Spleen (tissue), 11 donors: ENCODE data around the gene ARFIP1. TPM values are rescaled to one million over a fixed set of nuclear protein-coding genes. Genes with fewer than 3 reads are reported as not detected.
A peak's percentile ranks its signal among the peaks of the same experiment; 100 is the strongest.

Source experiments
- DNase-seq: peaks from one replicate; pipeline ENCODE4 v3.0.0-alpha.2; 2020
- H3K27ac ChIP-seq, 8 donors: fragments of 200-600 bp; sonication (generic) in 7 of 8; 1 replicate in 4 of 8; 2 replicates in 4 of 8; pipeline versions ENCODE4 v1.5.0 to v1.8.0; 2016 to 2021; ENCODE audit warnings: inconsistent platforms in 4 of 8, mild to moderate bottlenecking in 4 of 8, moderate library complexity in 1 of 8
- H3K27me3 ChIP-seq, 7 donors: fragments of 200-600 bp; sonication (generic) in 6 of 7; replicated peaks in 1 of 7; 1 replicate in 4 of 7; 2 replicates in 3 of 7; pipeline versions ENCODE4 v1.5.0 to v1.8.0; 2016 to 2021; ENCODE audit warnings: inconsistent platforms in 3 of 7, mild to moderate bottlenecking in 1 of 7
- H3K36me3 ChIP-seq, 6 donors: fragments of 200-600 bp; sonication (generic) in 5 of 6; 1 replicate in 4 of 6; 2 replicates in 2 of 6; pipeline versions ENCODE4 v1.5.0 to v1.8.0; 2016 to 2021; ENCODE audit warnings: inconsistent platforms in 2 of 6
- H3K4me1 ChIP-seq, 6 donors: fragments of 200-600 bp; sonication (generic) in 5 of 6; 1 replicate in 3 of 6; 2 replicates in 3 of 6; pipeline versions ENCODE4 v1.5.0 to v1.8.0; 2016 to 2021; ENCODE audit warnings: inconsistent platforms in 3 of 6
- H3K4me3 ChIP-seq, 8 donors: fragments of 200-600 bp; sonication (generic) in 7 of 8; 1 replicate in 4 of 8; 2 replicates in 4 of 8; pipeline versions ENCODE4 v1.5.0 to v1.8.0; 2016 to 2021; ENCODE audit warnings: inconsistent platforms in 4 of 8, mild to moderate bottlenecking in 4 of 8, moderate library complexity in 2 of 8
- H3K9me3 ChIP-seq, 8 donors: fragments of 200-600 bp; sonication (generic) in 7 of 8; 1 replicate in 4 of 8; 2 replicates in 4 of 8; pipeline versions ENCODE4 v1.5.0 to v1.8.0; 2016 to 2021; ENCODE audit warnings: inconsistent platforms in 4 of 8
- CTCF ChIP-seq, 11 experiments: fragments of 200-600 bp in 7 of 11; fragments of 450-650 bp in 4 of 11; sonication (generic) in 4 of 11; IDR thresholded peaks in 8 of 11; conservative IDR thresholded peaks in 3 of 11; 1 replicate in 7 of 11; 2 replicates in 4 of 11; pipeline versions ENCODE4 v1.4.0 to v1.8.0; 2016 to 2021; ENCODE audit warnings: antibody characterized with exemption in 11 of 11, inconsistent platforms in 4 of 11, mild to moderate bottlenecking in 1 of 11
- POLR2A ChIP-seq, 3 donors: fragments of 450-650 bp; IDR thresholded peaks; one replicate each; pipeline ENCODE4 v1.5.1; 2017; ENCODE audit warnings: antibody characterized with exemption in 3 of 3, mild to moderate bottlenecking in 1 of 3
- POLR2AphosphoS5 ChIP-seq, 3 donors: sonication (generic); formaldehyde crosslinking; IDR thresholded peaks; one replicate each; pipeline ENCODE4 v1.5.1; 2017; ENCODE audit warnings: antibody characterized with exemption in 3 of 3
- WGBS, 5 donors: extraction: QIAGEN DNeasy Blood & Tissue Kit in 3 of 5; methylation state at CpG; one replicate each; pipeline versions ENCODE4 v1.1.5 to v1.1.7; 2013 to 2018; 5-methylcytosine and 5-hydroxymethylcytosine counted together
- intact Hi-C: fragments of 100-400 bp; cut with DNase I; formaldehyde crosslinking; loops from one replicate; pipeline ENCODE4 v1.15.0; 2023; ENCODE audit warnings: low total_unique reads
- polyA plus RNA-seq, 3 donors: library from polyadenylated mRNA; stranded (reverse); fragments of 200-250 nt; gene quantifications; one replicate each; pipeline ENCODE4 v1.2.1, GENCODE V29; 2013
- total RNA-seq, 7 donors: library from RNA; depleted of rRNA in 3 of 7; stranded (reverse); fragments of >200 nt in 3 of 7; fragmentation: NEBNext Ultra II Directional in 4 of 7; extraction: Animal tissue kit (Norgen Biotek cat#: 25700) in 4 of 7; gene quantifications; one replicate each; pipeline versions ENCODE4 v1.1.0 to v1.2.1, GENCODE V29; 2016 to 2021
- donor health status: healthy with polysubstance abuse.
- donor health status: DM: no; HTN: no; CAD: no; lungs with moderate emphysema.
- donor health status: DM: no; HTN: no; CAD: no.
- donor health status: Bipolar disorder and iron deficiency.
- donor health status: healthy.
- donor health status: DM: no; HTN: no; CAD: no.
- donor health status: DM: yes; HTN: yes; CAD: no.

ARFIP1 gene
- total and polyA plus RNA-seq, 10 donors = 13.9 to 35.0 (median 26.8) TPM

- peaks cover 0 to 50% (median 31%) of the 10 kb centered on the region in 6 donors for H3K4me1 ChIP-seq
- no peaks in the 10 kb centered on the region for H3K9me3 ChIP-seq
- intact Hi-C loops = loop anchor here (10.0 kb wide), 1 partner anchor 167 kb away; no protein-coding TSS in a partner anchor
- peak in 2 of 11 experiments; percentile 16 to 22 for TF ChIP-seq CTCF (IDR thresholded peaks at IDR 0.05 in 8 of 11, conservative IDR thresholded peaks at IDR 0.05 in 3 of 11)
- peak; percentile 36 to 79 (median 66) for TF ChIP-seq POLR2AphosphoS5 (IDR thresholded peaks at IDR 0.05)
- TF ChIP-seq POLR2A (IDR thresholded peaks at IDR 0.05) = no peak
- peaks cover 0 to 6% (median 0%) of the 10 kb centered on the region in 6 donors for H3K36me3 ChIP-seq
- 54 to 80% (median 60%) methylated on average over 11 of the region's 11 CpGs for WGBS, 5 donors
- no peak overlapping the region for H3K4me3 ChIP-seq
- peak overlapping the region; percentile 22 to 80 (median 73) for H3K27ac ChIP-seq
- no peak for DNase-seq
- H3K27me3 ChIP-seq = no peaks in the 10 kb centered on the region
Measured at GRCh38 chr4:152957437-152958171, 177.8 kb downstream of the ARFIP1 start.

- H3K27ac ChIP-seq = peak overlapping the region in 3 of 8 donors; percentile 78 to 80 (median 78)
- whole genome bisulfite sequencing, 5 donors = 61 to 74% (median 63%) methylated on average over 2 of the region's 2 CpGs
- intact Hi-C loops = loop anchor here (10.0 kb wide), 1 partner anchor 166 kb away; no protein-coding TSS in a partner anchor
- no peak for DNase-seq
- H3K27me3 ChIP-seq = no peaks in the 10 kb centered on the region
- H3K36me3 ChIP-seq = peaks cover 0 to 6% (median 0%) of the 10 kb centered on the region in 6 donors
- TF ChIP-seq POLR2AphosphoS5 (IDR thresholded peaks at IDR 0.05) = no peak
- TF ChIP-seq POLR2A (IDR thresholded peaks at IDR 0.05) = no peak
- no peak for TF ChIP-seq CTCF (IDR thresholded peaks at IDR 0.05 in 8 of 11, conservative IDR thresholded peaks at IDR 0.05 in 3 of 11)
- H3K4me1 ChIP-seq = peaks cover 0 to 50% (median 31%) of the 10 kb centered on the region in 6 donors
- H3K4me3 ChIP-seq = no peak overlapping the region
- no peaks in the 10 kb centered on the region for H3K9me3 ChIP-seq
Measured at GRCh38 chr4:152959080-152959479, 179.3 kb downstream of the ARFIP1 start.

- DNase-seq = no peak
- intact Hi-C loops = no loop called here
- Histone ChIP-seq H3K4me3 (no peak overlapping the region), H3K4me1 (peaks cover 0 to 50% (median 31%) of the 10 kb centered on the region in 6 donors), H3K36me3 (peaks cover 0 to 3% (median 0%) of the 10 kb centered on the region in 6 donors), H3K27ac (peak overlapping the region in 1 of 8 donors; percentile 80), H3K27me3 (no peaks in the 10 kb centered on the region), H3K9me3 (no peaks in the 10 kb centered on the region)
- WGBS, 5 donors = 90 to 92% (median 91%) methylated on average over 3 of the region's 3 CpGs
- no peak for TF ChIP-seq CTCF (IDR thresholded peaks at IDR 0.05 in 8 of 11, conservative IDR thresholded peaks at IDR 0.05 in 3 of 11)
- TF ChIP-seq POLR2AphosphoS5 (IDR thresholded peaks at IDR 0.05) = no peak
- TF ChIP-seq POLR2A (IDR thresholded peaks at IDR 0.05) = no peak
Measured at GRCh38 chr4:152960082-152960481, 180.3 kb downstream of the ARFIP1 start.
